ENCODE measurements around the gene TNFRSF19. TPM values are rescaled to one million over a fixed set of nuclear protein-coding genes. Genes with fewer than 3 reads are reported as not detected.

TNFRSF19 gene
- total and polyA plus RNA-seq, 8 donors, result 1.5 to 14.1 (median 3.0) TPM

- TF ChIP-seq, protein P1, sequence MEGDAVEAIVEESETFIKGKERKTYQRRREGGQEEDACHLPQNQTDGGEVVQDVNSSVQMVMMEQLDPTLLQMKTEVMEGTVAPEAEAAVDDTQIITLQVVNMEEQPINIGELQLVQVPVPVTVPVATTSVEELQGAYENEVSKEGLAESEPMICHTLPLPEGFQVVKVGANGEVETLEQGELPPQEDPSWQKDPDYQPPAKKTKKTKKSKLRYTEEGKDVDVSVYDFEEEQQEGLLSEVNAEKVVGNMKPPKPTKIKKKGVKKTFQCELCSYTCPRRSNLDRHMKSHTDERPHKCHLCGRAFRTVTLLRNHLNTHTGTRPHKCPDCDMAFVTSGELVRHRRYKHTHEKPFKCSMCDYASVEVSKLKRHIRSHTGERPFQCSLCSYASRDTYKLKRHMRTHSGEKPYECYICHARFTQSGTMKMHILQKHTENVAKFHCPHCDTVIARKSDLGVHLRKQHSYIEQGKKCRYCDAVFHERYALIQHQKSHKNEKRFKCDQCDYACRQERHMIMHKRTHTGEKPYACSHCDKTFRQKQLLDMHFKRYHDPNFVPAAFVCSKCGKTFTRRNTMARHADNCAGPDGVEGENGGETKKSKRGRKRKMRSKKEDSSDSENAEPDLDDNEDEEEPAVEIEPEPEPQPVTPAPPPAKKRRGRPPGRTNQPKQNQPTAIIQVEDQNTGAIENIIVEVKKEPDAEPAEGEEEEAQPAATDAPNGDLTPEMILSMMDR (IDR thresholded peaks at IDR 0.05), result no peak
- H3K36me3 ChIP-seq, result no peaks in the 10 kb centered on the region
- 41 to 54% methylated on average over 1 of the region's 1 CpG for WGBS, 2 donors
- no peaks in the 10 kb centered on the region for H3K27me3 ChIP-seq
- no peaks in the 10 kb centered on the region for H3K4me1 ChIP-seq
- FAIRE-seq (no peak), ATAC-seq (no peak), DNase-seq (no peak)
- no peaks in the 10 kb centered on the region for H3K9me3 ChIP-seq
- intact Hi-C loops (cut with DNase I), result no loop called here
- H3K27ac ChIP-seq, result no peak overlapping the region
- H3K4me3 ChIP-seq, result no peak overlapping the region
Observed at GRCh38 chr13:23552171-23552570, 18.0 kb upstream of the TNFRSF19 start.

- WGBS, 2 donors, result 74 to 93% methylated on average over 2 of the region's 2 CpGs
- no peak for FAIRE-seq
- TF ChIP-seq, protein P1 (IDR thresholded peaks at IDR 0.05), result no peak
Observed at GRCh38 chr13:23552661-23553060, 17.6 kb upstream of the TNFRSF19 start.

DNA sequence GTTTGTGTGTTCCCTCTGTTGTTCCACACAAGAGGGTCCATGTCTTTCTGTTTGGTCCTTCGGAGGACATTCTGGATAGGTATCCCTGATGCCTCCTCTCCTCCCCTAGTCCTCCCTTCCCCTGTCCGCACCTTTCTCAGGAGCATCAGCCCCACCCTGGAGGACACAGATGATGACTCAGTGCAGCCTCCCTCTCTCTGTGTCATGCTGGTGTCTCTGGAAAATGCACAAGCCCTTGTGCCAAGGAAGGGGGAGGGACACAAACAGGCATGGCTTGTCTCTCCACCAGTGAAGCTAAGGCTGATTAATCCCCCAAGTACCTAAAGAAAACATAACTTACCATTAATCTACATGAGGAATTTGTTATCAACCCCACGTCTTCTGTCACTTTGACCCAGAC lies 16.2 kb upstream of the TNFRSF19 start:
- no peaks in the 10 kb centered on the region for H3K36me3 ChIP-seq
- intact Hi-C loops (cut with DNase I), result no loop called here

More at GRCh38 chr13:23552661-23553060, 17.6 kb upstream of the TNFRSF19 start:
- H3K4me1 ChIP-seq, result no peaks in the 10 kb centered on the region
- no peaks in the 10 kb centered on the region for H3K27me3 ChIP-seq
- H3K4me3 ChIP-seq, result no peak overlapping the region
- no peak for ATAC-seq
- H3K9me3 ChIP-seq, result no peaks in the 10 kb centered on the region
- intact Hi-C loops (cut with DNase I), result no loop called here
- DNase-seq, result no peak
- H3K27ac ChIP-seq, result no peak overlapping the region
- H3K36me3 ChIP-seq, result no peaks in the 10 kb centered on the region

GRCh38 chr13:23557043-23557442 lies 13.2 kb upstream of the TNFRSF19 start:
- ATAC-seq, result no peak
- no peak overlapping the region for H3K4me3 ChIP-seq
- no peak overlapping the region for H3K27ac ChIP-seq
- no peak for FAIRE-seq
- no peaks in the 10 kb centered on the region for H3K27me3 ChIP-seq
- no peak for DNase-seq
- intact Hi-C loops (cut with DNase I), result no loop called here
- H3K4me1 ChIP-seq, result peaks cover 0 to 7% (median 0%) of the 10 kb centered on the region in 3 donors
- TF ChIP-seq, protein P1 (IDR thresholded peaks at IDR 0.05), result no peak
- no peaks in the 10 kb centered on the region for H3K9me3 ChIP-seq
- no peaks in the 10 kb centered on the region for H3K36me3 ChIP-seq
- WGBS, 2 donors, result 65 to 83% methylated on average over 5 of the region's 5 CpGs

More for the DNA sequence above, 16.2 kb upstream of the TNFRSF19 start:
- H3K27me3 ChIP-seq, result no peaks in the 10 kb centered on the region
- TF ChIP-seq, protein P1 (IDR thresholded peaks at IDR 0.05), result no peak
- 69 to 75% methylated on average over 3 of the region's 3 CpGs for WGBS, 2 donors
- no peak overlapping the region for H3K27ac ChIP-seq
- H3K9me3 ChIP-seq, result no peaks in the 10 kb centered on the region
- no peak for DNase-seq
- no peak for ATAC-seq
- FAIRE-seq, result no peak
- peaks cover 0 to under 1% (median 0%) of the 10 kb centered on the region in 3 donors for H3K4me1 ChIP-seq
- H3K4me3 ChIP-seq, result no peak overlapping the region

GRCh38 chr13:23557733-23558132 lies 12.5 kb upstream of the TNFRSF19 start:
- DNase-seq, result no peak
- Histone ChIP-seq H3K27me3 (no peaks in the 10 kb centered on the region), H3K4me3 (no peak overlapping the region), H3K4me1 (peaks cover 0 to 7% (median 0%) of the 10 kb centered on the region in 3 donors), H3K27ac (no peak overlapping the region), H3K36me3 (no peaks in the 10 kb centered on the region), H3K9me3 (no peaks in the 10 kb centered on the region)
- TF ChIP-seq, protein P1 (IDR thresholded peaks at IDR 0.05), result no peak
- intact Hi-C loops (cut with DNase I), result no loop called here
- 84 to 98% methylated on average over 2 of the region's 2 CpGs for WGBS, 2 donors
- no peak for FAIRE-seq
- ATAC-seq, result no peak
